ENCODE data around the gene ABHD6. TPM values are rescaled to one million over a fixed set of nuclear protein-coding genes. Genes with fewer than 3 reads are reported as not detected.

Gene ABHD6
- total RNA-seq, 4 donors from 2014 or later = 19.4 to 29.2 (median 28.6) TPM

DNA sequence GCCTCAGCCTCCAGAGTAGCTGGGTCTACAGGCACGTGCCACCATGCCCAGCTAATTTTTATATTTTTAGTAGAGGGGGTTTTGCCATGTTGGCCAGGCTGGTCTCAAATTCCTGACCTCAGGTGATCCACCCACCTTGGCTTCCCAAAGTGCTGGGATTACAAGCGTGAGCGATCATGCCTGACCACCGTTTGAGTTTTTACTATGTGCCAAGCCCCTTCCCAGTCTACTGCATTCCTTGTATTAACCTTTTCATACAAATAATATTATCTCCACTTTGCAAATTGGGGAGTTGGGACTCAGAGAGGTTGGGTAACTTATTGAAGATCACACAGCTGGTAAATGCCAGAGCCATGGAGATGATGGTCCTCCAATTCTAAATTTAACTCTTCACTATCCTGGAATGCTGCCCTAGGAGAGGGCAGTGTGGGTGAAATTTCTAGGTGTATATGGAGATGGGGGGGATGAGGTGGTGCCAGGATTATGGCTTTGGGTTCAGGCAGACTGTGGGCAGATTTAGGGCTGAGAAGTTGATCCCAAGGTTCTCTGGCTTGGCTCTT lies 94.1 kb downstream of the ABHD6 start:
- TF ChIP-seq, protein P1, sequence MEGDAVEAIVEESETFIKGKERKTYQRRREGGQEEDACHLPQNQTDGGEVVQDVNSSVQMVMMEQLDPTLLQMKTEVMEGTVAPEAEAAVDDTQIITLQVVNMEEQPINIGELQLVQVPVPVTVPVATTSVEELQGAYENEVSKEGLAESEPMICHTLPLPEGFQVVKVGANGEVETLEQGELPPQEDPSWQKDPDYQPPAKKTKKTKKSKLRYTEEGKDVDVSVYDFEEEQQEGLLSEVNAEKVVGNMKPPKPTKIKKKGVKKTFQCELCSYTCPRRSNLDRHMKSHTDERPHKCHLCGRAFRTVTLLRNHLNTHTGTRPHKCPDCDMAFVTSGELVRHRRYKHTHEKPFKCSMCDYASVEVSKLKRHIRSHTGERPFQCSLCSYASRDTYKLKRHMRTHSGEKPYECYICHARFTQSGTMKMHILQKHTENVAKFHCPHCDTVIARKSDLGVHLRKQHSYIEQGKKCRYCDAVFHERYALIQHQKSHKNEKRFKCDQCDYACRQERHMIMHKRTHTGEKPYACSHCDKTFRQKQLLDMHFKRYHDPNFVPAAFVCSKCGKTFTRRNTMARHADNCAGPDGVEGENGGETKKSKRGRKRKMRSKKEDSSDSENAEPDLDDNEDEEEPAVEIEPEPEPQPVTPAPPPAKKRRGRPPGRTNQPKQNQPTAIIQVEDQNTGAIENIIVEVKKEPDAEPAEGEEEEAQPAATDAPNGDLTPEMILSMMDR (IDR thresholded peaks at IDR 0.05; ENCODE audit: low read depth) = no peak

DNA sequence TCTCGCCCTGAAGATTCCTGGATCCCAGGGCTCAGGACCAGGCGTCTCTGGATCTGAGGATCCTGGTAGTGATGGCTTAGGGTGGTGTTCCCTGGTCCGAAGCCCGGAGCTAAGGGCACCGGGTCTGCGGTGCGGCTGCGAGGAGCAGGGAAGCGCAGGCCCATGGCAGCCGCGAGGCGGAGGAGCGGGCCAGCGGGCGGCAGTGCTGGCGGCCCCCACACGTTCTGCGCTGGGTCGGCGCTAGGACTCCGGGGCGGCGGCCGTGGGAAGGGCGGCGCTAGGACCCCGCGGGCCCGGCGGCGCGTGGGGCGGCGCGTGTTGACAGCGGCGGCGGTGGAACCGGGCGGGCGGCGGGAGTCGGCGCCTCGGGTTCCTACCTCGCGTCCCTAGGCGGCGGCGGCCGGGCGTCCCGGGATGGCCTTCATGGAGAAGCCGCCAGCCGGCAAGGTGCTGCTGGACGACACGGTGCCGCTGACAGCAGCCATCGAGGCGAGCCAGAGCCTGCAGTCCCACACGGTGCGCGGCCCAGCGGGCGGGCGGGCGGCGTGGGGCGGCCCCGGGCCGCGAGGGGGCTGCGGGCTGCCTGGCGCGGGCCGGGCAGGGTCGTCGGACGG lies 95.1 kb downstream of the ABHD6 start, which contains the start of gene PXK:
Gene PXK (plus strand): TSS at position 318 of the 614 bp plus-strand sequence. CDS start 97 bp downstream, at position 415.
- TF ChIP-seq, protein P1 (IDR thresholded peaks at IDR 0.05; ENCODE audit: low read depth) = no peak

DNA sequence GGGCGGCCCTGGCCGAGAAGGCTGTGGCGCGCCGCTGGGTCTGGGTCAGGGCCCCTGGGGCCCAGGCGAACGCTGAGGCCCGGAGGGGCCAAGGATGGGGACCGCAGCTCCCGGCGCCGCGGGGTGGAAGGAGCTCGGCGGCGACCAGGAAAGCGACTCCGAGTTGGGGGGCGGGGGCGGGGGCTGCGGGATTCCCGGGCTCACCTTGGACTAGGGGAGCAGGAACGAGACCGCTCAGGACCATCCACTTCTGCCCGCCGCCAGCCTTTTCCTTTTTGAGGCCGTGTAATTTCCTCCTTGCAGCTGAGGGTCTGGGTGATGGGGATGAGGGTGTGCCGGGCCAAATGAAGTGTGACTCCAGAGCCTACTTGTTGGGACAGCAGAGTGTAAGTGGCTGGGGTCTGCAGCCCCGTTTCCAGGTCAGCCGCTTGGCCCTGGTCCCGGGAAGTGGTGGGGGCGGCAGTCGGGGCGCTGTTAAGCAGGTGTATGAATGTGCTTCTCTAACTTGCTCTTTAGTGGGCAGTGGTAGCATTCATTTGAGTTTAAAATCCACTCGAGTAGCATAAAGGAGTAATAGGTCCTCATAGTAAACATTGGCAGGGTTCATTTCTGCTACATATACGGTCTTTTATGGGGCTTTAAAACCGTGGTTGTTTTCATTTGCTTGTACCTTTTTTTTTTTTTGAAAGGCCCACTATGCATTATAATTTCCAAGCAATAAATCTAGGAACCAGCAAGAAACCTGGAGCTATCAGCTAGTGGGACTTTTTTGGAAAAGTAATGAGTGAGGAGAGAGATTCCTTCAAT lies 95.8 kb downstream of the ABHD6 start:
- TF ChIP-seq, protein P1 (IDR thresholded peaks at IDR 0.05; ENCODE audit: low read depth) = no peak

DNA sequence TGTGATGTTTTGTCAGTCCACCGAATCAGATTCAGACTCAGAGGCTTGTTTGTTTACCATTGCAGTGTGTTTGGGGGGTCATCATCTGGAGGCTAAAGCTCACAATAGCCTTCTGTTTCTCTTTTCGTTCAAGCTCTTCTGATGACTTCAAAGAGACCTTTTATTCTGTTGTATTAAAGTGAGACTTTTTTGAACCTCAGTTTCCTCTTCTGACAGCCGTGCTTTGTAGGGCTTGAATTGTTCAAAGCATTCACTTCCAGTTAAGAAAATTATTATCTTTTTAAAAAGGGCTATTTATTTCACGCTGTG lies 96.4 kb downstream of the ABHD6 start:
- TF ChIP-seq, protein P1 (IDR thresholded peaks at IDR 0.05; ENCODE audit: low read depth) = no peak

DNA sequence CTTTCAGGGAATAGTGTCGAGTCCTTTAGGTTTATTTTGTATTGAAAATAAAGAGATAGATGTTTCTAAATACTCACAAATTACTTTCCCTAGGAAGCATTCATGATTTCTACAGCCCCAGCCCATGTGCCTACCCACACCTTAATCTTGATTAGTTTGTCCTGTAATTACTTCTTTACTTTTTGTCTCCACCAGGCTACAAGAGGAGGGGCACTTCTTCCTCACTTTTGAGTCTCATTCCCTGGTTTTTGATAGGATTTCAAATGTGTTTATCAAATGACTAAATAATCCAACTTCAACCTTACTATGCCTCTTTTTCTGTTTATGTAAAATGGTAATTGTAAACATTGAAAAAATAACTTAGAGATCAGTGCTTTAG lies 96.9 kb downstream of the ABHD6 start:
- TF ChIP-seq, protein P1 (IDR thresholded peaks at IDR 0.05; ENCODE audit: low read depth) = no peak

DNA sequence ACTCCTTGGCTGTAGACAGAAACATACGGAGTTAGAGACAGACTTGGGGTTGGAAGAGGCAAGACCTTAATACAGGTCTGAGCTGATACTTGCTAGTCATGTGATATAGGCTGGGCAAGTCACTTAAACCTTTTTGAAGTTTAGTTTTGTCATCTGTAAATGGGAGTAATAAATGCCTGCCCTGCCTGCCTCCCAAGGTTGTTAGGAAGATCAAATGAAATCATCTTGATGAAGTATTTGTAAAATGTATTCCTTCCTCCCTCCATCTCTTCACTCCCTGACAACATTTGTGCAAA lies 98.0 kb downstream of the ABHD6 start:
- TF ChIP-seq, protein P1 (IDR thresholded peaks at IDR 0.05; ENCODE audit: low read depth) = no peak

DNA sequence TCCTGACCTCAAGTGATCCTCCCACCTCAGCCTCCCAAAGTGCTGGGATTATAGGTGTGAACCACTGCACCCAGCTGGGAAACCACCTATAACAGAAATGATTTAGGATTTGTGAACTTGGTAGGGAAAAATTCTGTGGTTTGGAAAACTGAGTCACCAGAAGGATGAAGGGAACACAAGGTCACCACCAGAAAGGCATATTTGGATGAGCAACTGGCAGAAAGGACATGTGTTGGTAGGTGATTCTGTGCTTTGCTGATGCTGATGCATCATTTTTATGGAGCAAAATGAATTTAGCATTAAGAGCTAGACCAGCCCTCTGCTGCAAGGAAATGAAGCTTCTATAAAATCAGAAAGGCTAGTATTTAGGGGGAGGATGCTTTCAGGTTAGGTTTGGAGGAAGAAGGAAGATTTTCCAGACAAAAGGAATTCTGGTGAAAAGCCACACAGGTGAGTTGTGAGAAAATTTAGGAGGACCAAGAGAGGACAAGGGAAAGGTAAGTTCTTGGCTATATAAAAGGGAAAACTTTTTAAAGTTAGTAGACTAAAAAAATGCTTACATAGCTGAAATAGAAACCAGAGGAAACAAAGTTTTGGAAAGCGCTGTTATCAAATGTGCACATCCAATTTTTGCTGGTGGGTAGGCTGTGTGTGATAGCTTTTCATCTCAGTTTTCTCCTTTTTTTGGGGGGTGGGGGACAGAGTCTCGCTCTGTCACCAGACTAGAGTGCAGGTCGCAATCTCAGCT lies 98.7 kb downstream of the ABHD6 start:
- TF ChIP-seq, protein P1 (IDR thresholded peaks at IDR 0.05; ENCODE audit: low read depth) = no peak

Data from subcutaneous adipose tissue (tissue), 4 donors.